Calu3 (cell line): ENCODE data around the gene DLGAP4. TPM values are rescaled to one million over a fixed set of nuclear protein-coding genes. Genes with fewer than 3 reads are reported as not detected.

Experiments
- BruUV-seq: library from RNA; stranded (reverse); fragments of 400-500 nt; replicated peaks from 2 replicates; lab custom pipeline; 2021; lab: Mats Ljungman, UMichigan
- CTCF ChIA-PET: fragments of 300-600 bp; sonication (Branson Sonifier 250); formaldehyde crosslinking; loops from one replicate; lab custom pipeline; 2022; ENCODE audit warnings: antibody characterized with exemption; lab: Charles Lee
- DNase-seq: peaks from one replicate; pipeline ENCODE4 v3.0.0; 2022
- H3K27ac Mint-ChIP-seq: one replicate; pipeline ENCODE4 v1.8.0; 2022; ENCODE audit warnings: mixed read lengths; ENCODE audit not compliant: unreplicated experiment
- H3K27me3 Mint-ChIP-seq: one replicate; pipeline ENCODE4 v1.8.0; 2022; ENCODE audit warnings: mixed read lengths; ENCODE audit not compliant: unreplicated experiment
- H3K36me3 Mint-ChIP-seq: one replicate; pipeline ENCODE4 v1.8.0; 2022; ENCODE audit warnings: mild to moderate bottlenecking, moderate library complexity, mixed read lengths; ENCODE audit not compliant: insufficient read depth, unreplicated experiment
- H3K4me1 Mint-ChIP-seq: one replicate; pipeline ENCODE4 v1.8.0; 2022; ENCODE audit warnings: mild to moderate bottlenecking, low read depth, mixed read lengths; ENCODE audit not compliant: unreplicated experiment
- H3K4me3 Mint-ChIP-seq: one replicate; pipeline ENCODE4 v1.8.0; 2022; ENCODE audit warnings: mild to moderate bottlenecking, low read depth, moderate library complexity, mixed read lengths; ENCODE audit not compliant: unreplicated experiment
- H3K9me3 Mint-ChIP-seq: one replicate; pipeline ENCODE4 v1.8.0; 2022; ENCODE audit warnings: low read depth, mixed read lengths; ENCODE audit not compliant: unreplicated experiment
- intact Hi-C: fragments of 100-400 bp; cut with micrococcal nuclease; formaldehyde crosslinking; loops from one replicate; pipeline ENCODE4 v1.10.0; 2022; ENCODE audit not compliant: unreplicated experiment
- total RNA-seq: library from RNA; stranded (reverse); gene quantifications from 2 replicates; pipeline ENCODE4 v1.2.3, GENCODE V29; 2022
- TF ChIP-seq, protein P1 (sequence below): fragments of 200-600 bp; IDR thresholded peaks from one replicate; pipeline ENCODE4 v1.8.0; 2022; ENCODE audit warnings: antibody characterized with exemption; ENCODE audit not compliant: unreplicated experiment

DLGAP4 gene
- total RNA-seq, 1 experiment from 2014 or later: 66.4 TPM

DNA sequence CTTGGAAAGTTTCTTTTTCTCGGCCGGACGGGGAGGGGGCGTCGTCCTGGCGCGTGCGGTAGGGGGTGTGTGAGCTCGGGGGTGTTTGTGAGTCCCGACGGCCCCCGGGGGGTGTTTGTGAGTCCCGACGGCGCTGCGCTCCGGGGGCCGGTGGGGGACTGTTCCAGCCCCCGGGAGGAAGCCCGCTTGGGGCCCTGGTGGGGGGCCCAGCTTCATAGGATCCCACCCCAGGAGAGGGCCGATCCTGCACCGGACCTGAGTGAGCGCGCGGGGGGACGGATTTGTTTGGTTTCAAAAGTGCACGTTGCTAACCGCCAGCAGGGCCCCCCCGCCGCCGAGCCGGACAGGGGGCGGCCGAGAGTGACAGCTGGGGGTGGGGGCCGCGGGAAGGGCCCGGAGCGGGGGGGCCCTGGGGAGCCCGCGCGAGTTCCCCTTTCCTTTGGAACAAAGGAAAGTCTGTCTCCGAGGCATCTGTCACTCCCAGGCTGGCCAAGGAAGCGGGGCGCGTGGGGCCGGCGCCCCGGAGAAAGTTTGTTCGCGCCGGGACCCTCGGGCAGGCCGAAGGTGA, 267.7 kb downstream of the DLGAP4 start:
- no peaks in the 10 kb centered on the region for H3K9me3 Mint-ChIP-seq
- H3K4me3 Mint-ChIP-seq: peak overlapping the region; percentile 77
- no peaks in the 10 kb centered on the region for H3K27me3 Mint-ChIP-seq
- intact Hi-C loops: no loop called here
- no peak overlapping the region for H3K27ac Mint-ChIP-seq
- H3K4me1 Mint-ChIP-seq: peaks cover 28% of the 10 kb centered on the region
- no TSS peak for BruUV-seq
- peaks cover 49% of the 10 kb centered on the region for H3K36me3 Mint-ChIP-seq
- CTCF ChIA-PET: interaction anchor here (0.9 to 2.2 kb wide), 2 partner anchors 32 to 181 kb away, joined by 6 to 14 read pairs; partner anchors contain the start of gene RAB5IF
- TF ChIP-seq, protein P1, sequence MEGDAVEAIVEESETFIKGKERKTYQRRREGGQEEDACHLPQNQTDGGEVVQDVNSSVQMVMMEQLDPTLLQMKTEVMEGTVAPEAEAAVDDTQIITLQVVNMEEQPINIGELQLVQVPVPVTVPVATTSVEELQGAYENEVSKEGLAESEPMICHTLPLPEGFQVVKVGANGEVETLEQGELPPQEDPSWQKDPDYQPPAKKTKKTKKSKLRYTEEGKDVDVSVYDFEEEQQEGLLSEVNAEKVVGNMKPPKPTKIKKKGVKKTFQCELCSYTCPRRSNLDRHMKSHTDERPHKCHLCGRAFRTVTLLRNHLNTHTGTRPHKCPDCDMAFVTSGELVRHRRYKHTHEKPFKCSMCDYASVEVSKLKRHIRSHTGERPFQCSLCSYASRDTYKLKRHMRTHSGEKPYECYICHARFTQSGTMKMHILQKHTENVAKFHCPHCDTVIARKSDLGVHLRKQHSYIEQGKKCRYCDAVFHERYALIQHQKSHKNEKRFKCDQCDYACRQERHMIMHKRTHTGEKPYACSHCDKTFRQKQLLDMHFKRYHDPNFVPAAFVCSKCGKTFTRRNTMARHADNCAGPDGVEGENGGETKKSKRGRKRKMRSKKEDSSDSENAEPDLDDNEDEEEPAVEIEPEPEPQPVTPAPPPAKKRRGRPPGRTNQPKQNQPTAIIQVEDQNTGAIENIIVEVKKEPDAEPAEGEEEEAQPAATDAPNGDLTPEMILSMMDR: no peak
- peak; percentile 46 for DNase-seq

DNA sequence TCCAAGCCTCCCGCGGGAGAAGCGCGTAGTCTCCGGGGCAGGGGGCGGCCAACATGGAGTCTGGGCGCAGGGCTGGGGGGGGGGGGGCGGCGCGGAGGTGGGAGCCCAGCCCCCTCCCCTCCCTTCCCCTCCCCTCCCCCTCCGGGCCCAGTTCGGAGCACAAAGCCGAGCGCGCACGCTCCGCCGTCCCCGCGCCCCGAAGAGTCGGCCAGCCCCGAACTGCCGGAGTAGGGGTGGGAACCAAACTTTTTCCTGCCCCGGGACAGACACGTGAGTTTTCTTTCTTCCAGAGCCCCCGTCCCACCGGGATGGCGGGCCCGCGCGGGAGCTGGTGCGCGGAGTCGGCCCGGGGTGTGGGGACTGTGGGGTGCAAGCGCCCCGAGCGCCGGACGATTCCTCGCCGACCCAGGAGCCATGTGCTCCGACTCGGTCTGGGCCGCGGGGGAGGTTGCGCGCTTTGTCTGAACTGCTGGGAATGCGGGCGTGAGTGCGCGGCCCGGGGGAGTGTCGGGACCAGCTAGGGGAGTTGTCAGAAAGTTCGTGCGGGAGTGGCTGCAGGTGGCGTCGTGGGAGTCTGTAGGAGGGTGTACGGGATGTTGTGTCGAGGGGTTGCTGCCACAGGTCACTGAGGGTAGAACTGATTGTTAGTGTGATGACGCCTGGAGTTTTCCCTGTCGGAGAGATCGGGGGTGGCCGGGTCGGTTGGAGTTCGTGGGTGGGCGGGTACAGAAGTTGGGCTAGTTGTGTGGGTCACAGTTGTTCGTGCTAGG, 268.4 kb downstream of the DLGAP4 start:
- CTCF ChIA-PET: interaction anchor here (1.6 to 1.8 kb wide), 3 partner anchors 15 to 31 kb away, joined by 3 to 6 read pairs (median 6); partner anchors contain the start of gene RAB5IF
- Mint-ChIP-seq H3K9me3 (no peaks in the 10 kb centered on the region), H3K4me1 (peaks cover 28% of the 10 kb centered on the region), H3K27me3 (no peaks in the 10 kb centered on the region), H3K27ac (peak overlapping the region; percentile 17), H3K36me3 (peaks cover 55% of the 10 kb centered on the region), H3K4me3 (peak overlapping the region; percentile 77)
- no TSS peak for BruUV-seq
- peak; percentile 65 for DNase-seq
- intact Hi-C loops: no loop called here
- TF ChIP-seq, protein P1: no peak

DNA sequence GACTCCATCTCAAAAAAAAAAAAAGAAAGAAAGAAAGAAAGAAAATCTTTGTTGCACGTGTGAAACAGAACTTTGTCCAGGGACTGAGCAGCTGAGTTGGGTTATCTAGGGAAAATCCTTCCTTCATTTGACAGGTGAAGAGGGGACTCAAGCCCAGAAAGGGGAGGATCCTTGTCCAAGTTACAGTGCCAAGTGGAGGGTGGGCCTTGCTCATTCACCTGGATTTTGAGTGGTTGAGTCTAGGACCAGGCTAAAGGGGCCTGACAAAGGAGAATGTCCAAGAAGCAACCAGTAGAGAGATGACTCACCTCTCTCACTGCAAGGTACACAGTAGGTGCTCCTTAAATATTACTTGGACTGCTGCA, 269.9 kb downstream of the DLGAP4 start:
- DNase-seq: no peak
- intact Hi-C loops: no loop called here
- CTCF ChIA-PET: interaction anchor here (0.6 to 1.8 kb wide), 4 partner anchors 13 to 37 kb away, joined by 3 to 7 read pairs (median 6); partner anchors contain the start of gene RAB5IF
- peaks cover 36% of the 10 kb centered on the region for H3K4me1 Mint-ChIP-seq
- no TSS peak for BruUV-seq
- no peaks in the 10 kb centered on the region for H3K27me3 Mint-ChIP-seq
- peak overlapping the region; percentile 17 for H3K27ac Mint-ChIP-seq
- peak overlapping the region; percentile 77 for H3K4me3 Mint-ChIP-seq
- H3K36me3 Mint-ChIP-seq: peaks cover 69% of the 10 kb centered on the region
- H3K9me3 Mint-ChIP-seq: no peaks in the 10 kb centered on the region
- TF ChIP-seq, protein P1: no peak

Other genes with a start within 250 kb of the DLGAP4 start
- gene EPB41L1, start 151.6 kb upstream of the DLGAP4 start, total RNA-seq: 121 and 184 TPM in 2 replicates
- gene AAR2, start 69.9 kb upstream of the DLGAP4 start, total RNA-seq: 37.0 and 40.1 TPM in 2 replicates
- 7.8 and 10.3 TPM in 2 replicates for gene MYL9, start 235.2 kb downstream of the DLGAP4 start, total RNA-seq